HCT116 (cell line): Measurements from ENCODE around the gene HMSD. TPM values are rescaled to one million over a fixed set of nuclear protein-coding genes. Genes with fewer than 3 reads are reported as not detected.

Experiments
- ATAC-seq: fragments of 200-7000 bp; cut with Tn5 transposase; 2 replicates; pipeline ENCODE4 v1.9.1; 2020; ENCODE audit warnings: mild to moderate bottlenecking, moderate library complexity
- BruUV-seq: library from RNA; stranded (reverse); fragments of 400-500 nt; replicated peaks from 2 replicates; lab custom pipeline; 2021; lab: Mats Ljungman, UMichigan
- CTCF ChIA-PET: fragments of 300-600 bp; sonication (Branson Sonifier 250); formaldehyde crosslinking; loops from one replicate; lab custom pipeline; 2021; ENCODE audit warnings: antibody characterized with exemption; lab: Charles Lee
- POLR2A ChIA-PET: fragments of 300-600, 350-600 bp; sonication (Branson Sonifier 250); formaldehyde crosslinking; loops from one replicate; lab custom pipeline; 2021; ENCODE audit warnings: antibody characterized with exemption; lab: Charles Lee
- RAD21 ChIA-PET, 2 experiments: fragments of 300-600 bp; sonication (Branson Sonifier 250); formaldehyde crosslinking; loops; one replicate each; lab custom pipeline; 2023; ENCODE audit warnings: low total read pairs in 2 of 2; ENCODE audit not compliant: uncharacterized antibody in 2 of 2, unreplicated experiment in 2 of 2, low non-redundant PET in 1 of 2; lab: Charles Lee
- DNase-seq: peaks from one replicate; pipeline ENCODE4 v3.0.0-alpha.2; 2010; ENCODE audit warnings: low read depth, low spot score
- H2AFZ ChIP-seq: fragments of 200-600 bp; shearing (Covaris generic), sonication (generic); 2 replicates; pipeline ENCODE4 v1.6.1; 2017; ENCODE audit warnings: low read depth, mixed run types, mixed read lengths, antibody characterized with exemption, low read length; ENCODE audit not compliant: poor library complexity, severe bottlenecking
- H3K27ac ChIP-seq: 2 replicates; pipeline ENCODE4 v1.5.1; 2012; ENCODE audit warnings: low read depth, low read length
- H3K27me3 ChIP-seq: fragments of 200-600 bp; sonication (generic); 2 replicates; pipeline ENCODE4 v1.6.1; 2016; ENCODE audit warnings: mixed run types, low read length, mixed read lengths; ENCODE audit not compliant: insufficient read depth
- H3K36me3 ChIP-seq, 2 experiments: fragments of 200-500 bp in 1 of 2; fragments of 200-600 bp in 1 of 2; sonication (Bioruptor generic) in 1 of 2; sonication (generic) in 1 of 2; 2 replicates each; pipeline versions ENCODE4 v1.5.1 to v1.6.1; 2014 to 2016; ENCODE audit warnings: low read length in 2 of 2, inconsistent platforms in 1 of 2, mixed read lengths in 1 of 2, mixed run types in 1 of 2; ENCODE audit not compliant: insufficient read depth in 2 of 2, control insufficient read depth in 1 of 2
- H3K4me1 ChIP-seq, 2 experiments: fragments of 200-600 bp in 1 of 2; sonication (generic) in 1 of 2; 2 replicates each; pipeline versions ENCODE4 v1.5.1 to v1.6.1; 2012 to 2017; ENCODE audit warnings: low read length in 2 of 2, inconsistent platforms in 1 of 2, mild to moderate bottlenecking in 1 of 2, mixed read lengths in 1 of 2, mixed run types in 1 of 2, moderate library complexity in 1 of 2; ENCODE audit not compliant: insufficient read depth in 2 of 2, control insufficient read depth in 1 of 2
- H3K4me2 ChIP-seq: fragments of 200-600 bp; sonication (generic); 2 replicates; pipeline ENCODE4 v1.6.1; 2017; ENCODE audit warnings: mixed run types, low read length, mixed read lengths
- H3K4me3 ChIP-seq, 2 experiments: fragments of 200-600 bp in 1 of 2; sonication (generic) in 1 of 2; replicated peaks in 1 of 2; 2 replicates each; pipeline ENCODE4 v1.5.1; 2011 to 2016; ENCODE audit warnings: low read length in 2 of 2, control low read depth in 1 of 2, low read depth in 1 of 2, mild to moderate bottlenecking in 1 of 2, mixed read lengths in 1 of 2, mixed run types in 1 of 2
- H3K79me2 ChIP-seq: fragments of 200-600 bp; sonication (generic); 2 replicates; pipeline ENCODE4 v1.6.1; 2017; ENCODE audit warnings: mild to moderate bottlenecking, mixed run types, low read length, moderate library complexity, mixed read lengths; ENCODE audit not compliant: insufficient read depth
- H3K9ac ChIP-seq: fragments of 200-600 bp; sonication (generic); 2 replicates; pipeline ENCODE4 v1.6.1; 2016; ENCODE audit warnings: low read length, mixed read lengths
- H3K9me2 ChIP-seq: fragments of 200-600 bp; sonication (generic), shearing (Covaris generic); 2 replicates; pipeline ENCODE4 v1.6.1; 2017; ENCODE audit warnings: mixed run types, mild to moderate bottlenecking, moderate library complexity; ENCODE audit not compliant: insufficient read depth
- H3K9me3 ChIP-seq, 2 experiments: fragments of 200-500 bp in 1 of 2; fragments of 200-600 bp in 1 of 2; sonication (Bioruptor generic) in 1 of 2; sonication (generic) in 1 of 2; 2 replicates each; pipeline ENCODE4 v1.6.1; 2014 to 2017; ENCODE audit warnings: low read length in 2 of 2, mixed read lengths in 2 of 2, inconsistent platforms in 1 of 2, low read depth in 1 of 2, mild to moderate bottlenecking in 1 of 2, mixed run types in 1 of 2, moderate library complexity in 1 of 2; ENCODE audit not compliant: control insufficient read depth in 1 of 2, insufficient read depth in 1 of 2
- H4K20me1 ChIP-seq: fragments of 200-600 bp; sonication (generic), shearing (Covaris generic); 2 replicates; pipeline ENCODE4 v1.6.1; 2017; ENCODE audit warnings: mixed run types, mild to moderate bottlenecking, moderate library complexity; ENCODE audit not compliant: insufficient read depth
- ATF3 ChIP-seq: IDR thresholded peaks from 2 replicates; pipeline ENCODE4 v1.6.1; 2012
- CBX3 ChIP-seq: IDR thresholded peaks from 2 replicates; pipeline ENCODE4 v1.6.1; 2012; ENCODE audit warnings: low read depth
- CTCF ChIP-seq, 3 experiments: fragments of 200-600 bp in 1 of 3; sonication (generic) in 1 of 3; IDR thresholded peaks in 2 of 3; conservative IDR thresholded peaks in 1 of 3; 2 replicates each; pipeline ENCODE4 v1.5.1; 2012 to 2017; ENCODE audit warnings: low read depth in 2 of 3, low read length in 2 of 3, antibody characterized with exemption in 1 of 3, borderline replicate concordance in 1 of 3, control low read depth in 1 of 3, mild to moderate bottlenecking in 1 of 3, mixed read lengths in 1 of 3, mixed run types in 1 of 3, moderate library complexity in 1 of 3; ENCODE audit not compliant: insufficient read depth in 1 of 3
- EGR1 ChIP-seq: IDR thresholded peaks from 2 replicates; pipeline ENCODE4 v1.6.1; 2012; ENCODE audit warnings: low read depth
- JUND ChIP-seq: IDR thresholded peaks from 2 replicates; pipeline ENCODE4 v1.6.1; 2012
- MAX ChIP-seq: IDR thresholded peaks from 2 replicates; pipeline ENCODE4 v1.6.1; 2012
- REST ChIP-seq: IDR thresholded peaks from 2 replicates; pipeline ENCODE4 v1.6.1; 2012; ENCODE audit warnings: low read depth
- SIN3A ChIP-seq: IDR thresholded peaks from 2 replicates; pipeline ENCODE4 v1.6.1; 2012; ENCODE audit warnings: low read depth
- SP1 ChIP-seq: IDR thresholded peaks from 2 replicates; pipeline ENCODE4 v1.6.1; 2012; ENCODE audit warnings: low read depth
- SRF ChIP-seq: IDR thresholded peaks from 2 replicates; pipeline ENCODE4 v1.6.1; 2012; ENCODE audit warnings: low read depth
- ZBTB33 ChIP-seq: IDR thresholded peaks from 2 replicates; pipeline ENCODE4 v1.6.1; 2011; ENCODE audit warnings: mild to moderate bottlenecking, low read length, moderate library complexity; ENCODE audit not compliant: insufficient replicate concordance; ENCODE audit errors: extremely low read depth
- intact Hi-C: fragments of 100-400 bp; cut with micrococcal nuclease; formaldehyde crosslinking; loops from 2 replicates; pipeline ENCODE4 v1.10.0; 2022
- total RNA-seq: library from RNA; stranded (reverse); gene quantifications from one replicate; pipeline ENCODE4 v1.2.1, GENCODE V29; 2021; ENCODE audit not compliant: unreplicated experiment

Gene HMSD
- total RNA-seq, 1 experiment from 2014 or later: 5.3 TPM

- ATAC-seq (no peak), DNase-seq (no peak)
- no peaks in the 10 kb centered on the region for H3K4me1 ChIP-seq
- ChIA-PET CTCF (no interaction called here), RAD21 (no interaction called here)
- intact Hi-C loops: no loop called here
- no peak overlapping the region for H3K9ac ChIP-seq
- H2AFZ ChIP-seq: no peak overlapping the region
- H3K27me3 ChIP-seq: no peaks in the 10 kb centered on the region
- H3K9me3 ChIP-seq: peaks cover 0 to 7% of the 10 kb centered on the region in 2 experiments; a peak in 1 of 4 replicates
- H3K27ac ChIP-seq: no peak overlapping the region
- no peak overlapping the region for H3K4me3 ChIP-seq
- no TSS peak for BruUV-seq
- H3K4me2 ChIP-seq: no peak overlapping the region
- H3K79me2 ChIP-seq: no peaks in the 10 kb centered on the region
- H3K36me3 ChIP-seq: no peaks in the 10 kb centered on the region
- no peaks in the 10 kb centered on the region for H4K20me1 ChIP-seq
- no peaks in the 10 kb centered on the region for H3K9me2 ChIP-seq
- TF ChIP-seq ATF3 (no peak), REST (no peak), ZBTB33 (no peak), MAX (no peak), CBX3 (no peak), SIN3A (no peak), SP1 (no peak), EGR1 (no peak), SRF (no peak), JUND (no peak), CTCF (IDR thresholded peaks at IDR 0.05 in 2 of 3, conservative IDR thresholded peaks at IDR 0.05 in 1 of 3; ENCODE audit: borderline replicate concordance in 1 of 3, insufficient read depth in 1 of 3, low read depth in 2 of 3, low read length in 2 of 3) (no peak)
- TF ChIP-seq, all 23 proteins: peak for 0
- POLR2A ChIA-PET: no interaction called here
Observed at GRCh38 chr18:63997041-63997440, 47.9 kb downstream of the HMSD start.
